GM21825 (cell line): ENCODE data around the gene CAB39L.
"Not testable (repeated sequence)": the region's sequence is repeated elsewhere in the genome, so short reads cannot be mapped to it uniquely, and the experiment has no call there.

Experiments
- ATAC-seq: cut with Tn5 transposase; IDR thresholded peaks from one replicate; pipeline ENCODE4 v1.9.1; 2021; ENCODE audit warnings: mild to moderate bottlenecking, moderate library complexity; ENCODE audit not compliant: unreplicated experiment

CAB39L gene

GRCh38 chr13:49297338-49297737 lies 146.5 kb downstream of the CAB39L start:
- ATAC-seq, result no peak

- ATAC-seq, result no peak
These were observed 147.2 kb downstream of the CAB39L start for GRCh38 chr13:49296659-49297058.

DNA sequence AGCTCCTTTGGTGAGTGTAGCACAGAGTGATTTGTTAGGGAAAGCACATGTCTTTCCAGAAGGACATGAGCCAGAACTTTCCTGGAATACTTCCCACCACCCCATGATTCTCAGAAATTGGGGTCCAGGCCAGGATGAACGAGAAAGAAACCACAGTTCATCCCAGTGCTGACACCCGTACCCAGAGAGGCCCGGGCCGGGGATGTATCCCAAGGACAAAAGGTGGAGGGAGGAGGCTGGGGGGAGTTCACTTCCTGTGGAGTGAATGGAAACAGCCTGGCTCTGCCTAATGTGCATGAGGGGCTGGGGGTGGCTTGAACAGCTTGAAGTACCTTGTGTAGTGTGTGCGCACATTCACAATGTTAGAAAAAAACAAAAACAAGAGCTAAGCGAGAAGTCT lies 148.6 kb downstream of the CAB39L start:
- no peak for ATAC-seq

- not testable (repeated sequence) for ATAC-seq
These were observed 149.1 kb downstream of the CAB39L start for GRCh38 chr13:49294723-49295122.

- ATAC-seq, result no peak
These were observed 150.9 kb downstream of the CAB39L start for GRCh38 chr13:49292742-49293486.

- ATAC-seq, result no peak
These were observed 155.4 kb downstream of the CAB39L start for GRCh38 chr13:49288458-49288857.

DNA sequence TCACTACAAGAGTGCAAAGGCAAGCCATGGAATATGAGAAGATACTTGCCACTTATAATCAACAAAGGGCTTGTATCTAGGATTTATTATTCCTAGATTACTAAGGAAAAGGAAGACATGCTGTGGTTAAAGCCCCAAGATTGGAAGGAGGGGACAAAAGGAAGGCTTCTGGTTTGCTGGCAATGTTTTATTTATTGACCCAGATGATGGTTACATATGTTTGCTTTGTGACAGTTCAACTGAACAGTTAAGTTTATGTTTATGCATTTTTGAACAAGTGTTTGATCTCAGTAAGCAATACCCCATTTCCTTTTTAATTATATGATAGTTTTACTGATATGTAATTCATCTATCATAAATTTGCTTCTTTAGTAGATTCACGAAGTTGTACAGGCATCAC lies 155.9 kb downstream of the CAB39L start:
- no peak for ATAC-seq

GRCh38 chr13:49279885-49280284 lies 164.0 kb downstream of the CAB39L start:
- ATAC-seq, result no peak

- no peak for ATAC-seq
These were observed 164.8 kb downstream of the CAB39L start for GRCh38 chr13:49279112-49279511.

GRCh38 chr13:49278211-49278610 lies 165.7 kb downstream of the CAB39L start:
- ATAC-seq, result no peak

- ATAC-seq, result no peak
These were observed 171.6 kb downstream of the CAB39L start for GRCh38 chr13:49272296-49272695.

DNA sequence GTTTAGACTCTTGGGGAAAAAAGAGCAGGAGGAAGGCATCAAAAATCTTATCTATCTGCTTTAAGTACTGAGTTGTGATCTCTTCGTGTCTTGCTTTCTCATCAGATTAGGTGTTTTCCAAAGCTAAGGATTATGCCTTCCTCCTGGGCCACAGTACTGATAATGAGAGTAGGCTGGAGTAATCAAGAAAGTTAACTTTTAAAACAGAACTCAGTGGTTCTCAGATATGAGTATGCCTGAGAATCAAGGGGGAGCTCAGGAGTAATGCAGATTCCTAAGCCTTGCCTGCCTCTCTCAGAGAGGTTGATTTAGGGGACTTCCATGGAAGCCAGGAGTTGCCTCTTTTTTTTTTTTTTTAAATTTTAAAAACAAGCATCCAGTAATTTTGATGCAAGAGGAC lies 172.6 kb downstream of the CAB39L start:
- no peak for ATAC-seq

DNA sequence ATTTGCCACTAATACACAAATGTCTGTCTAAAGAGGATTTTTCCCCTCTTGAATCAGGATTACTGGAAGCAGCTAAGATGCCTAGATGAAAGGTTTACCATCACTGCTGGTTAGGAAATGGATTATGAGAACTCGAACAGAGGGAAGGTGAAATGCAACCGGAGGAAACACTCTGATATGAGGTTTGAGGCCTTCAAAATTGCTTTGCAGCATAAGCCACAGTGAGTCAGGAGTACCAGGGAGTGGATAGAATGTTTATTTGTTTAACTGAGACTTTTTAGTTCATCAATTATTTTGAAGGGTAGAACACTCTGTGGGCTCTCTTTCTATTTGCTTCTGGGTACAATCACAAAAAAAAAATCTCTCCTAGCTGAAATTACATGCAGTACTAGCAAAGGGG lies 178.0 kb downstream of the CAB39L start:
- ATAC-seq, result no peak

GRCh38 chr13:49262634-49263033 lies 181.2 kb downstream of the CAB39L start:
- no peak for ATAC-seq

DNA sequence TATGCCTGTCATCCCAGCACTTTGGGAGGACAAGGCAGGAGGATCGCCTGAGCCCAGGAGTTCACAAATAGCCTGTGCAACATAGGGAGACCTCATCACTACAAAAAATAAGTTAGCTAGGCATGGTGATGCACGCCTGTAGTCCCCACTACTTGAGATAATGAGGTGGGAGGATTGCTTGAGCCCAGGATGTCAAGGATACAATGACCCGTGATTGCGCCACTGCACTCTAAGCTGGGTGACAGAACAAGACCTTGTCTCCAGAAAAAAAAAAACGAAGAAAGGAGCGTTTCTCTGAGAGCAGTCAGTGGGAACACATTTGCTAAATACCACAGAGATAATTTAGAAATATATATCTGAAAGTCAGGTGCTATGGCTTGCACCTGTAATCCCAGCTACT lies 184.3 kb downstream of the CAB39L start:
- ATAC-seq, result no peak
